HG03159 (cell line): ENCODE measurements around the gene RGS3.

Experiments
- ATAC-seq: cut with Tn5 transposase; IDR thresholded peaks from one replicate; pipeline ENCODE4 v1.9.1; 2021; ENCODE audit warnings: mild to moderate bottlenecking, moderate library complexity; ENCODE audit not compliant: unreplicated experiment

RGS3 gene

DNA sequence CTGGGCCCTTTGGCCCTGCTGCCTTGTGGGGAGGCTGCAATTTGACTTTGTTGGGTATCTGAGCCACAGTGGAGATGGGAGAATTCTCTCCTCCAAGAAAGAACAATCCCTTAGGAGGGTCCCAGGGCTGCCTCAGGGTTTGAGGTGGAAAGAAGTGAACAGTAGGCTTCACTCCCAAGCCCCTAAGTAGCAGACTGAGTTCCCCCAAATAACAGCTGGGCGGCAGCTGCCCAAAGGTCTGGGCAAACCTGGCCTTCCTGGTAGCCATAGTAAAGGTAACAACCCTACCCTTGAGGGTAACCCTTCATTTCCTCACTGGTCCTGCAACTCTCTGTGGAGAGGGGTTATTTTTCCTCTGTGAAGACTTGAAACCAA, 746 bp downstream of the RGS3 start:
- no peak for ATAC-seq

DNA sequence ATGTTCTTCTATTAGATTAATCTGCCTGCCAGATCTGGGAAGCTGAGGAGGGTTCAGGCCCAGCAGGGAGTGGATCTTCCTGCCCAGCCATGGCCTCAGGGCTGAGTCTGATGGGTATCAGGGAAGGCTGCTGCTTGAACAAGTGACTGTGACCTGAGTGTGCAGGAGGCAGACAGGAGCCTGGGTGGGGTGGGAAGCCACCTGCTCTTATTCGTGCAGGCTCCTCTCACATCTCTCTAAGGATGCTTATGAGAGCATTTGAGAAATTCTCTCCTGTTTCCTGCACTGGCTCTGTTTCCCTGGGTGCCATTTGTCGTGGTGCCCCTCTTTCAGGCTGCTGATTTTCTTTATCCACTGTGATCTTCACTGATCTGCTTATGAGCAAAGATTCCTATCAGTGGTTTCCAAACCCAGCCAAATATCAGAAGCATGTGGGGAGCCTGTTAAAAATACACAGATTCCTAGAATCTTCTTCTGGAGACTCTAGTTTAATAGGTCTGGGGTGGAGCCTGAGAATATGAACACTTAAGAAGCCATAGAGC, 2.1 kb downstream of the RGS3 start:
- ATAC-seq = no peak

GRCh38 chr9:113467183-113467582, 3.7 kb downstream of the RGS3 start:
- no peak for ATAC-seq

DNA sequence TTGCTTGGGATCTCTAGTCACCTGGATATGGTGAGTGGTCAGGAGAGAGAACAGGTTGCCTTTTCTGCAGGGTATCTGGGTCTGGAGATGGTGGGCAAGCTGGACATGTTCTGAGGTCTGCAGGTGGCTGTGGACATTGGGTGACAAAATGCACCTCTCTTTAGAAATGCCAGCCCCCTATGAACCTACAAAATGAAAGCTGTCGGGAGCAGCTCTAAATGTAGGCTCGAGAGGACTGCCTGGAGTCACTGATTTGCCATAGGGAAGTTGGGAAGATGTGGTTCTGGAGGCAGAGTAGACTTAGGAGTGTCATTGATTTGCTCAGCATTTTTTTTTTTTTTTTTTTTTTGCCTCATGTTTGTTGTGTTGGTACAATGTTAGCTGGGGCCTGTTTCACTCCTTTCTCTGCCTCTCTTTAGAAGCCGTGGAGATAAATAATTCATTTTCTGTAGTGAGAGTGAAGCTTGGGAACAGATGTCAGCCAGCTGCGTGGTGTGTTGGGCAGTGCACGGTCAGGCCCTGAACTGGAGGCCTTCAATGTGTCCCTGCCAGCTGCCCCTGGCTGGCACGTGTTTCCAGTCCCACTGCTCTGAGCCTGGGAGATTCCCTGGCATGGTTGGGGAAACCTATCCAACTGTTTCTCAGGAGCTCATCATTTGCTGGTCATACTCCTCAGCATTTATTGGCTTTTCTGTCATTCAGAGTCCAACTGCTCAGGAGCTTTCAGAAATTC, 5.4 kb downstream of the RGS3 start:
- ATAC-seq = no peak

DNA sequence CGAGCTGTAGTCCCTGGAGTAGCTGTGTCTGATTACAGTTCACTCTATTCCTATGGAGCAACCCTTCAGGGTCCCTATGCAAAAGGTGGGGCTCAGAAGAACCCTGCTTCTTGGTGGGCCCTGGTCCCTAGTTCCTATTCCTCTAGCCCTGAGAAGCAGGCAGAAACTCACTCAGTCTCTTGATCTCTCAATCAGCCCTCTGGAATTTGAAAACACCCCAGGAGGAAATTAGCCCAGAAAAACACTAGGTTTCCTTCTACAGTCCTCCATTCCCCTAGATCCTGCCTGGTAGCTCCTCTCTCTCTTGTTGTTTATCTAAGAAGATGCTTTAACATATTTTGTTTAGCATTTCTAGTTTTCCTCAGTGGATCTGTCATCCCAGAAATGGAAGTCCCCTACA, 7.6 kb downstream of the RGS3 start:
- ATAC-seq = no peak

DNA sequence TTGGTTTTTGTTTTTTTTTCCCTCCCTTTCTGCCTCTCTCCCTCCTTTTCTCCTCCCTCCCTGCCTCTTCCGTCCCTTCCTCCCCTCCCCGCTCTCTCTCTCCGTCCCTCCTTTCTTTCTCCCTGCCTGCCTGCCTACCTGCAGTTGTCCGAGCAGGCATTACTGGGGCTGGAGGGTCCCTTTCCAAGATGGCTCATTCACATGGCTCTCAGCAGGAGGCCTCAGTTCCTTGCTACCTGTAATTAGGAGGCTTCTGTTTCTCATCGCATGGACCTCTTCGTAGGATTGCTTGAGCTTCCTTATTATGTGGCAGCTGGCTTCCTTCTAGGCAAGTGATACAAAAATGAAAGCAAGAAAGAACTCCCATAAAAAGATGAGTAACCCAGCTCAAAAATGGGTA, 8.0 kb downstream of the RGS3 start:
- ATAC-seq = no peak

DNA sequence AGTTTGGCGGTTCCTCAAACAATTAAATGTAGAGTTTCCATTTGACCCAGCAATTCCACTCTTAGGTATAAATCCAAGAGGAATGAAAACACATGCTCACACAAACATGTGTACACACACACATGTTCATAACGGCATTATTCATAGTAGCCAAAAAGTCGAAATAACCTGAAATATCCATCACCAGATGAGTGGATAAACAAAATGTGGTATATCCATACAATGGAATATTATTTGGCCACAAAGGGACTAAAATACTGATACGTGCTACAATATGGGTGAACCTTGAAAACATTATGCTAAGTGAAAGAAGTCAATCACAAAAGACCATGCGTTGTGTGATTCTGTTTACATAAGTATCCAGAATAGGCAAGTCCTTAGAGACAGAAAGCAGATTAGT, 8.7 kb downstream of the RGS3 start:
- no peak for ATAC-seq

GRCh38 chr9:113474360-113475028, 11.0 kb downstream of the RGS3 start:
- no peak for ATAC-seq

- ATAC-seq = no peak
These were observed 11.5 kb downstream of the RGS3 start for GRCh38 chr9:113475031-113475430.

DNA sequence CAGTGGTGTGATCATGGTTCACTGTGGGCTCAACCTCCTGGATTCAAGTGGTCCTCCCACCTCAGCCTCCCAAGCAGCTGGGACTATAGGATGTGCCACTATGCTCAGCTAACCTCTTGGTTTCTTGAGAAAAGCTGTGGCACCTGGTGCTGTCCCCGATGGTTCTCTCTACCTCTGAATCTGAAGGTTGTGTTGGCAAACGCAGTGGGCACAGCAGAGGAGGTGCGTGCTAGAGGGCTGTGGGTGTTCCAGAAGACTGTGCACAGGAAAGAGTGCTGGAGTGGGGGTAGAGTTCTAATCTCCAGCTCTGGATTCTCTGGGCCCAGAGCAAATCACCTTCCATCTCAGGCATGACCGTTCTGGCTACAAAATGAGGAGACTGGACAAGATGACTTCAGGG, 12.5 kb downstream of the RGS3 start:
- ATAC-seq = no peak

DNA sequence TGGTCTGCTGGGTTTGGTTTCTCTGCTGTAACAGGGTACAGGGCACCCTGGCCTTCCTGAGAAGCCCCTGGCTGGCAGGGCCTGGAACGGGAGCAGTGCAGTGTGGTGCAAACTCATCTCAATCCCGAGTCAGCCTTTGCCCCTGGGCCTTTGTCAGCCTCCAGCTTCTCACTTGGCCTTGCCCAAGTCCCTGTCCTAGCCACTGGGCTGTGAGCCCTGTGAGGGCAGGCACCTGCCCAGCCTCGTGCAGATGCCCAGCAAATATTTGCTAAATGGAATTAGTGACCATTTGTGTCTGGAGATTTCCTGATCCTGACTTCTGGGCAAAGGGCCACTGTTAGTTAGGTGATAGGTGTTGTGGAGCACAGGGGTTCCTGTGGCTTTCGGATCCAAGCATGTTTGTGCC, 13.0 kb downstream of the RGS3 start:
- ATAC-seq = no peak

DNA sequence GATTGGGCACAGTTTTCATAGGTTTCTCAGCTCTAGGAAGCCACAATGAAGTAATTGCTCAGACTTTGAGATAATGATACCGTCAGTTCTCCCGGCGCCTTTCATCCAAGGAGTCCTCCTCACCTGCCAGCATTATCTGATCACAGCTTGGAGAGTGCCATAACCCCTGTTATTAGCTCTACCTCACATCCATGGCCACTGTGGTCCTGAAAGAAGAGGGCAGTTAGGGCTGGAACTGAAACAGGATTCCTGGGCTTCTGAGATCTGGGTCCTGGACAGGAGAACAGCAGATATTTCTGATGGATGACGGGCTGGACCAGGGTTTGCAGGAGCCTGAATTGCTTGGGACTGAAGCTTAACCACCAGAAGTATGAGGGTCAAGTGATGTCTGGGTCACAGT, 13.5 kb downstream of the RGS3 start:
- no peak for ATAC-seq

DNA sequence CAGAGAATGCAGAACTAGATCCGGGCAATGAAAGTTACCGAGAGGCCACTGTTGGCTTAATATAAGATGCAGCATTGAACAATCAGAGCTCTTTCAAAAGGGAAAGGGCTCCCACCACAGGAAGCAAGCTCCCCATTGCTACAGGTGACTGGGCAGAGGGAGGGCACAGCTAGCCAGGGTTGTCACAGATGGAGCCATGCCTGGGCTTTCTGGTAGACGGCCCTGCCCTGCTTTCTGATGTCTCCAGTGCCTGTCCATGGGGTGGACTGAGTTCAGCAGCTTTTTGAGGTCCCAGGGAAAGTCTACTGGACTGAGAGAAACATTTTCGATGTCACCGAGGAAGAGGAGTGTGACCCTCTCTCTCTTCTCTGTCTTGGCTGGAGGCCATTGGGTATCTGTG, 14.1 kb downstream of the RGS3 start:
- ATAC-seq = no peak

GRCh38 chr9:113479174-113479621, 15.7 kb downstream of the RGS3 start:
- no peak for ATAC-seq

DNA sequence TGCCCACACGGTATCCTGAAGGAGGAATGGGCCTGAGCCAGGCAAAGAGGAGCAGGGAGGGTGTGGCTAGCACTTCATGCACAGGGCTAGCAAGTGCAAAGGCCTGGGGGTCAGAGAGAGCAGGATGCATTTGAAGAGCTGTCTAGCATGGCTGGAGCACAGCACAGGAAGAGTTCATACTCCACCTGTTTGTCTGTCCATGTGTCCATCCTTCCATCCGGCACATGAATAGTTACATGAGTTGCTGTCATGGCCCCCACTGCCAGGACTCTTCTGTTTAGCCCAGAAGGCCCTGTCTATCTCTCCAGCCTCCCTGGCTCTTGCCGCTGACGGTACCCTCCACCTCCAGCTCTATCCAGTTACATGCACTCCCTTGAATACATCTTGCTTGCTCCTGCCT, 17.1 kb downstream of the RGS3 start:
- no peak for ATAC-seq

DNA sequence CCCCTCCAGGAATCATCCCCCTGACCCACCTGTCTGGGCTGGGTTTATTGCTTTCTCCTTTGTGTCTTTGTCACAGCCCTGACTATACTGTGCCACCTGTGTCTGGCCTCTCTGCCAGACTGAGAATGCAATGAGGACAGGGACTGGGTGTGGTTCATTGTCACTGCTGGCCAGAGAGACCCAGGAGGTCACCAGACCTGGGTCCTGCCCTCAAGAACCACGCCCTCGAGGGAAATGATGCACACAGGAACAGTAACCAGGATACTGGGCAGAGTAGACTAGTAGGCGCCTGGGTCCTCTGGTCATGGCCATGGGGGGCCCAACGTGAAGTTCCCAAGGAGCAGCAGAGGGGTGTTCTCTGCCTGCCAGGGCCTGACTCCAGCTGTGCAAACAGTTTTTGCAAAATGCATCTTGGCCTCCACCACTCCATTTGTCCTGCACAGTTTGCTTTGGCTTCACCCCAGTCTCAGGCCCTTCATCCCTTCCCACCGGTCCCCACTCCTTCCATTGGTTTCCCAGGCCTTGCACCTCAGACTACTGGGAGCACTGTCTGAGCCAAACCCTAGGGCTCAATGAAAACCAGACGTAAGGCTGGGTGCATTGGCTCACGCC, 17.8 kb downstream of the RGS3 start:
- ATAC-seq = no peak

GRCh38 chr9:113482341-113482740, 18.8 kb downstream of the RGS3 start:
- ATAC-seq = no peak

DNA sequence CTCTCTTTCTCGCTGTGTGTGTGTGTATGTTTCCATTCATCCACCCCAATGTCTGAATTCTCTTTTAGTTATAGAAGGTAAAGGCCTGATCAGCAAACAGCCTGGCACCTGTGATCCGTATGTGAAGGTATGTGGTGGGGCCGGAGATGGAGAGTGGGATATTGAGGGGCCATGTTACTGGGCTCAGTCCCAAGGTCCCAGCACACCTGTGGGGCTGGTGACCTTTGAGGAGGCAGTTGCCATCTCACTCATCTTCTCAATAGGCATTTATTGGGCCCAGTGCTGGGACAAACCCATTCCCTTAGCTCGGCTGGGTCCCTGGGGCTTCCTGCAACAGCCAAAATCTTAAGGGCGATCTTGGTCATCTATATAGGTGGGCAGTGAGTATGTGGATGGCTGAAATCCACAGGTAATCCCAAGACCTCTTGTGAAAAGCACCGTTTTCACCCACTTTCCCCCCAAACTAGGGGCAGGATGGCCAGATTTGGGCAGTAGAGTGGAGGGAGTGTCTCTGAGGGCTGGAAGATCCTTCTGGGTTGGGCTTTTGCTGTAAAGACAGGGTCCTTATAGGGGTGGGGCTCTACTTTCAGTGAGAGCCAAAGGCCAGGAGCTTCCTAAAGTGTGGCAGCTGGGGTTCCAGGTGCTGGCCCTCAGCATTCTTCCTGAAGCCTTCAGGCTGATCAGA, 19.6 kb downstream of the RGS3 start:
- ATAC-seq = no peak

GRCh38 chr9:113483676-113484257, 20.2 kb downstream of the RGS3 start:
- ATAC-seq = no peak

DNA sequence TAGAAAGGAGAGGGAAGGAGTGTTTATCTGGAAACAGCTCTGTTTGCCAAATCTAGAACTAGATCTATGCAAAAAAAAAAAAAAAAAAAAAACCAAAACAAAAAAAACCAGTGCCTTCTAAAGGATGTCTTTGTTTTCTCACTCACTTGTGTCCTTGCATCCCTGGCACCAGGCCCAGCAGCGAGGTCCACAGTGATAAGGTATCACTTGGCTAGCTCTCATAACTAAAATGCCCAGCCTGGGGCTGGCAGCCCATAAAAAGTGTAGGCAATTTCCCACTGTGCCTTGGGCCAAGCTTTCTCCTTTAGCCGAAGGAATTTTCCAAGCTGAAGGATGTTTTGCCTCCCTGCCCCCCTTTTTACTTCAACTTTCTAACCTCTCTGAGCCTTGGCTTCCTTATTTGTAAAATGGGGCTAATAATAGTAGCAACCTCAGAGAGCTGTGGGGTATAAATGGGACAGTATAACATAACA, 20.8 kb downstream of the RGS3 start:
- no peak for ATAC-seq

GRCh38 chr9:113485761-113486115, 22.2 kb downstream of the RGS3 start:
- no peak for ATAC-seq
